ENCODE measurements around the gene POLR3B. TPM values are rescaled to one million over a fixed set of nuclear protein-coding genes. Genes with fewer than 3 reads are reported as not detected.
"Not testable (repeated sequence)": the region's sequence is repeated elsewhere in the genome, so short reads cannot be mapped to it uniquely, and the experiment has no call there.

The POLR3B gene
- total RNA-seq, 4 donors from 2014 or later = 9.6 to 14.6 (median 12.6) TPM

- Histone ChIP-seq H3K36me3 (peaks cover 30% of the 10 kb centered on the region), H3K4me3 (no peak overlapping the region), H3K27me3 (no peaks in the 10 kb centered on the region), H3K9me3 (no peaks in the 10 kb centered on the region), H3K4me1 (peaks cover 48% of the 10 kb centered on the region), H3K27ac (no peak overlapping the region)
- 74% methylated on average over 8 of the region's 8 CpGs for WGBS
- DNase-seq (ENCODE audit: low spot score in 2 of 2) = no peak
- TF ChIP-seq EP300 (IDR thresholded peaks at IDR 0.05) (no peak), POLR2AphosphoS5 (IDR thresholded peaks at IDR 0.05) (no peak), CTCF (IDR thresholded peaks at IDR 0.05) (no peak), POLR2A (IDR thresholded peaks at IDR 0.05) (no peak)
Measured at GRCh38 chr12:106311139-106311538, 46.4 kb upstream of the POLR3B start.

GRCh38 chr12:106313413-106313812 lies 44.1 kb upstream of the POLR3B start:
- H3K9me3 ChIP-seq; H3K27ac ChIP-seq; H3K27me3 ChIP-seq; DNase-seq (ENCODE audit: low spot score in 2 of 2); H3K4me3 ChIP-seq: not testable (repeated sequence)
- Histone ChIP-seq H3K36me3 (peaks cover 48% of the 10 kb centered on the region), H3K4me1 (peaks cover 26% of the 10 kb centered on the region)
- 92% methylated on average over 4 of the region's 4 CpGs for WGBS

GRCh38 chr12:106315523-106315922 lies 42.0 kb upstream of the POLR3B start:
- TF ChIP-seq POLR2A (IDR thresholded peaks at IDR 0.05) (no peak), POLR2AphosphoS5 (IDR thresholded peaks at IDR 0.05) (no peak), EP300 (IDR thresholded peaks at IDR 0.05) (no peak), CTCF (IDR thresholded peaks at IDR 0.05) (no peak)
- WGBS = 87% methylated on average over 4 of the region's 4 CpGs
- peaks cover 66% of the 10 kb centered on the region for H3K36me3 ChIP-seq
- no peak for DNase-seq (ENCODE audit: low spot score in 2 of 2)
- H3K4me1 ChIP-seq = peaks cover 10% of the 10 kb centered on the region
- no peaks in the 10 kb centered on the region for H3K27me3 ChIP-seq
- H3K4me3 ChIP-seq = no peak overlapping the region
- H3K9me3 ChIP-seq = no peaks in the 10 kb centered on the region
- no peak overlapping the region for H3K27ac ChIP-seq

- Histone ChIP-seq H3K36me3 (peaks cover 83% of the 10 kb centered on the region), H3K27me3 (no peaks in the 10 kb centered on the region), H3K9me3 (no peaks in the 10 kb centered on the region), H3K4me3 (no peak overlapping the region), H3K27ac (no peak overlapping the region), H3K4me1 (no peaks in the 10 kb centered on the region)
- no peak for TF ChIP-seq POLR2AphosphoS5 (IDR thresholded peaks at IDR 0.05)
- TF ChIP-seq EP300 (IDR thresholded peaks at IDR 0.05) = no peak
- TF ChIP-seq CTCF (IDR thresholded peaks at IDR 0.05) = no peak
- no peak for TF ChIP-seq POLR2A (IDR thresholded peaks at IDR 0.05)
- DNase-seq (ENCODE audit: low spot score in 2 of 2) = no peak
- 89% methylated on average over 6 of the region's 6 CpGs for WGBS
Measured at GRCh38 chr12:106317406-106318082, 40.0 kb upstream of the POLR3B start.

- Histone ChIP-seq H3K4me1 (no peaks in the 10 kb centered on the region), H3K27ac (no peak overlapping the region), H3K4me3 (no peak overlapping the region), H3K9me3 (no peaks in the 10 kb centered on the region), H3K36me3 (peaks cover 86% of the 10 kb centered on the region), H3K27me3 (no peaks in the 10 kb centered on the region)
- no peak for DNase-seq (ENCODE audit: low spot score in 2 of 2)
- TF ChIP-seq CTCF (IDR thresholded peaks at IDR 0.05) (no peak), POLR2AphosphoS5 (IDR thresholded peaks at IDR 0.05) (no peak), POLR2A (IDR thresholded peaks at IDR 0.05) (no peak), EP300 (IDR thresholded peaks at IDR 0.05) (no peak)
- 79% methylated on average over 7 of the region's 7 CpGs for WGBS
Measured at GRCh38 chr12:106321139-106321850, 36.3 kb upstream of the POLR3B start.
